Upper lobe of left lung (tissue), 4 donors: ENCODE measurements around the gene PCBP3.

Experiments
- POLR2AphosphoS5 ChIP-seq, 2 donors: sonication (generic); formaldehyde crosslinking; IDR thresholded peaks; one replicate each; pipeline ENCODE4 v1.5.1; 2017; ENCODE audit warnings: antibody characterized with exemption in 2 of 2
- TF ChIP-seq, protein P1 (sequence below), 6 experiments: fragments of 450-650 bp in 4 of 6; fragments of 200-600 bp in 2 of 6; sonication (generic) in 2 of 6; IDR thresholded peaks; one replicate each; pipeline ENCODE4 v1.5.1; 2016 to 2019; ENCODE audit warnings: antibody characterized with exemption in 6 of 6

DNA sequence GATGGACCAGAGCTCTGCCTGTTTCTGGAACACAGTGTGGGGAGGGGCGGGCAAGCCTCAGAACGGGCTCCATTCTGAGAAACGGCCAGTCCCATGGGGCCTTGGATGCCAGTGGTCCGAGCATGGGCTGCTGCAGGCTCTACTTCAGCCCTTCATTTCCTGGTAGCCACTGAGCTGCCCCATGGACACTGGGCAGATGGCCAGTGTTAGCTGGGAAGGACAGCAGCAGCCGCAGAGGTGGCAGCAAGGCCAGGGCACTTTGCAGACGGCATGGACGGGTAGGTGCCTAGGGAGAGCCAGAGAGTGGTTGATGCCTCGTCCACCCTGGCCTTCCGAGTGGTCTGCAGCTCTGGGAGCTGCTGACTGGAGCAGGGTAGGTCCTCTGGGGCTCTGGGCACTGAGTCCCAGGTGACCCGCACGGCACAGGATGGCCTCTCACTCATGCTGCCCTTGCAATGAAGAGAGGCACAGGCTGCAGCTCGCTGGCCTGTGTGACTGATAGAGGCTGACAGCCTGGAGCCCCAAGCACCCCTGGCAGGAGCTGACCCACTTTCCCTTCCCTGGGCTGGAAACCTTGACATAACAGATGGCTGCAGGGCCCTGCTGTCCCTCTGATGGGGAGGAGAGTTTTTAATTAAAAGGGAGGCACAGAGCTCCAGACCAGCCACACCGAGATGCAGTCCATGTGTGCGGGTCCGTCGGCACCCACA is 250.4 kb downstream of the PCBP3 start:
- TF ChIP-seq, protein P1, sequence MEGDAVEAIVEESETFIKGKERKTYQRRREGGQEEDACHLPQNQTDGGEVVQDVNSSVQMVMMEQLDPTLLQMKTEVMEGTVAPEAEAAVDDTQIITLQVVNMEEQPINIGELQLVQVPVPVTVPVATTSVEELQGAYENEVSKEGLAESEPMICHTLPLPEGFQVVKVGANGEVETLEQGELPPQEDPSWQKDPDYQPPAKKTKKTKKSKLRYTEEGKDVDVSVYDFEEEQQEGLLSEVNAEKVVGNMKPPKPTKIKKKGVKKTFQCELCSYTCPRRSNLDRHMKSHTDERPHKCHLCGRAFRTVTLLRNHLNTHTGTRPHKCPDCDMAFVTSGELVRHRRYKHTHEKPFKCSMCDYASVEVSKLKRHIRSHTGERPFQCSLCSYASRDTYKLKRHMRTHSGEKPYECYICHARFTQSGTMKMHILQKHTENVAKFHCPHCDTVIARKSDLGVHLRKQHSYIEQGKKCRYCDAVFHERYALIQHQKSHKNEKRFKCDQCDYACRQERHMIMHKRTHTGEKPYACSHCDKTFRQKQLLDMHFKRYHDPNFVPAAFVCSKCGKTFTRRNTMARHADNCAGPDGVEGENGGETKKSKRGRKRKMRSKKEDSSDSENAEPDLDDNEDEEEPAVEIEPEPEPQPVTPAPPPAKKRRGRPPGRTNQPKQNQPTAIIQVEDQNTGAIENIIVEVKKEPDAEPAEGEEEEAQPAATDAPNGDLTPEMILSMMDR (IDR thresholded peaks at IDR 0.05): no peak
- no peak for TF ChIP-seq POLR2AphosphoS5 (IDR thresholded peaks at IDR 0.05)
